IPS-18c (cell line): Measurements from ENCODE around the gene PTGFRN.

Experiments used
- H3K4me3 ChIP-seq: 2 replicates; pipeline ENCODE4 v1.7.0; 2013; ENCODE audit warnings: low read depth, mild to moderate bottlenecking, low read length, moderate library complexity; ENCODE audit not compliant: insufficient read depth
- H3K9me3 ChIP-seq: one replicate; pipeline ENCODE4 v1.6.1; 2013; ENCODE audit warnings: mild to moderate bottlenecking, low read length, moderate library complexity; ENCODE audit not compliant: control insufficient read depth, insufficient read depth

Gene PTGFRN

GRCh38 chr1:116997066-116997465 is 87.3 kb downstream of the PTGFRN start:
- H3K9me3 ChIP-seq, result no peaks in the 10 kb centered on the region
- H3K4me3 ChIP-seq, result no peak overlapping the region

- no peaks in the 10 kb centered on the region for H3K9me3 ChIP-seq
- H3K4me3 ChIP-seq, result no peak overlapping the region
These were observed 87.9 kb downstream of the PTGFRN start for GRCh38 chr1:116997636-116998035.

GRCh38 chr1:116999596-116999995 is 89.9 kb downstream of the PTGFRN start:
- Histone ChIP-seq H3K9me3 (no peaks in the 10 kb centered on the region), H3K4me3 (no peak overlapping the region)

- Histone ChIP-seq H3K9me3 (no peaks in the 10 kb centered on the region), H3K4me3 (no peak overlapping the region)
These were observed 90.4 kb downstream of the PTGFRN start for GRCh38 chr1:117000142-117000541.

GRCh38 chr1:117001254-117001927 is 91.7 kb downstream of the PTGFRN start, which contains the start of gene CD101:
CD101 (plus strand) TSS chr1:117001760; CDS start chr1:117001818, 58 bp downstream.
- no peak within 1 kb of the TSS for H3K4me3 ChIP-seq
- H3K9me3 ChIP-seq, result no peaks in the 10 kb centered on the region

- Histone ChIP-seq H3K4me3 (no peak overlapping the region), H3K9me3 (no peaks in the 10 kb centered on the region)
These were observed 93.6 kb downstream of the PTGFRN start for GRCh38 chr1:117003223-117003875.

- no peaks in the 10 kb centered on the region for H3K9me3 ChIP-seq
- H3K4me3 ChIP-seq, result no peak overlapping the region
These were observed 98.0 kb downstream of the PTGFRN start for GRCh38 chr1:117007719-117008013.

GRCh38 chr1:117008656-117009055 is 98.9 kb downstream of the PTGFRN start:
- Histone ChIP-seq H3K9me3 (no peaks in the 10 kb centered on the region), H3K4me3 (no peak overlapping the region)

- Histone ChIP-seq H3K9me3 (no peaks in the 10 kb centered on the region), H3K4me3 (no peak overlapping the region)
These were observed 99.4 kb downstream of the PTGFRN start for GRCh38 chr1:117009132-117009531.

GRCh38 chr1:117010310-117010969 is 100.7 kb downstream of the PTGFRN start:
- Histone ChIP-seq H3K4me3 (no peak overlapping the region), H3K9me3 (no peaks in the 10 kb centered on the region)

GRCh38 chr1:117011334-117011733 is 101.6 kb downstream of the PTGFRN start:
- Histone ChIP-seq H3K9me3 (no peaks in the 10 kb centered on the region), H3K4me3 (no peak overlapping the region)

GRCh38 chr1:117013309-117013858 is 103.7 kb downstream of the PTGFRN start:
- Histone ChIP-seq H3K9me3 (no peaks in the 10 kb centered on the region), H3K4me3 (no peak overlapping the region)

- Histone ChIP-seq H3K4me3 (no peak overlapping the region), H3K9me3 (no peaks in the 10 kb centered on the region)
These were observed 104.5 kb downstream of the PTGFRN start for GRCh38 chr1:117014209-117014608.

- Histone ChIP-seq H3K4me3 (no peak overlapping the region), H3K9me3 (no peaks in the 10 kb centered on the region)
These were observed 106.0 kb downstream of the PTGFRN start for GRCh38 chr1:117015724-117016123.

GRCh38 chr1:117017062-117017461 is 107.3 kb downstream of the PTGFRN start:
- no peak overlapping the region for H3K4me3 ChIP-seq
- no peaks in the 10 kb centered on the region for H3K9me3 ChIP-seq

- Histone ChIP-seq H3K9me3 (no peaks in the 10 kb centered on the region), H3K4me3 (no peak overlapping the region)
These were observed 107.9 kb downstream of the PTGFRN start for GRCh38 chr1:117017648-117018047.

GRCh38 chr1:117020526-117021156 is 110.9 kb downstream of the PTGFRN start:
- H3K9me3 ChIP-seq, result no peaks in the 10 kb centered on the region
- no peak overlapping the region for H3K4me3 ChIP-seq

- Histone ChIP-seq H3K9me3 (no peaks in the 10 kb centered on the region), H3K4me3 (no peak overlapping the region)
These were observed 112.4 kb downstream of the PTGFRN start for GRCh38 chr1:117022114-117022513.
